WERI-Rb-1 (cell line): ENCODE measurements around the gene COA5.

Source experiments
- DNase-seq: peaks from one replicate; pipeline ENCODE4 v3.0.0-alpha.2; 2020
- H3K27ac ChIP-seq: fragments of 250-450 bp; sonication (Bioruptor Pico); 2 replicates; pipeline ENCODE4 v1.5.1; 2020; ENCODE audit warnings: mild to moderate bottlenecking, moderate library complexity
- H3K27me3 ChIP-seq: fragments of 250-450 bp; sonication (Bioruptor Pico); 2 replicates; pipeline ENCODE4 v1.5.1; 2021; ENCODE audit warnings: mild to moderate bottlenecking, low read depth, moderate library complexity; ENCODE audit not compliant: insufficient read depth, severe bottlenecking
- H3K36me3 ChIP-seq: fragments of 250-450 bp; sonication (Bioruptor Pico); 2 replicates; pipeline ENCODE4 v1.5.1; 2020; ENCODE audit warnings: mild to moderate bottlenecking, moderate library complexity
- H3K4me3 ChIP-seq: 2 replicates; pipeline ENCODE4 v1.5.1; 2011; ENCODE audit warnings: low read depth, mild to moderate bottlenecking, control low read depth, low read length
- H3K9me3 ChIP-seq: fragments of 250-450 bp; sonication (Bioruptor Pico); 2 replicates; pipeline ENCODE4 v1.5.1; 2021; ENCODE audit warnings: mild to moderate bottlenecking, moderate library complexity; ENCODE audit not compliant: severe bottlenecking
- CTCF ChIP-seq: IDR thresholded peaks from 2 replicates; pipeline ENCODE4 v1.5.1; 2011; ENCODE audit warnings: low read depth, mild to moderate bottlenecking, control low read depth, inconsistent platforms, low read length

COA5 gene

GRCh38 chr2:98571121-98571701 is 37.1 kb downstream of the COA5 start:
- Histone ChIP-seq H3K4me3 (no peak overlapping the region), H3K27me3 (no peaks in the 10 kb centered on the region), H3K9me3 (no peaks in the 10 kb centered on the region), H3K27ac (no peak overlapping the region), H3K36me3 (peaks cover 18% of the 10 kb centered on the region)
- DNase-seq = no peak
- no peak for TF ChIP-seq CTCF

DNA sequence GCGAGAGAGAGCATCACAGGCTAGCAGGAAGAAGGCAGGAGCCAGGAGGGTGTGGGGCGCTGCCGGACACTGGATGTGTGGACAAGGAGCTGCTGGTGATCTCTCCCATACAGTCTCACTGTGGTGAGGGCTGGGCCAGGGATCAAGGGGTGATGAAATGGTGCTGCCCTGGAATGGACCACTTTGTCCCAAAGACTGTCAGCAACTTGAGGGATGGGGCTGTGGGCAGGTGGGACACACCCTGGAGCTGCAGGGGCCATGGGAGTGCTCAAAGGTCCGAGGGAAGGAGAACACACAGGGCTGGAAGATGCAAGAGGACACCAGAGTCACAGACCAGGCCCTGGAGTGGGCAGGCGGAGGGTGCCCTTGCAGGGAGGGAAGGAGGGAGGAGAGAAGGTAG is 38.0 kb downstream of the COA5 start:
- peaks cover 18% of the 10 kb centered on the region for H3K36me3 ChIP-seq
- no peak for TF ChIP-seq CTCF
- no peak for DNase-seq

DNA sequence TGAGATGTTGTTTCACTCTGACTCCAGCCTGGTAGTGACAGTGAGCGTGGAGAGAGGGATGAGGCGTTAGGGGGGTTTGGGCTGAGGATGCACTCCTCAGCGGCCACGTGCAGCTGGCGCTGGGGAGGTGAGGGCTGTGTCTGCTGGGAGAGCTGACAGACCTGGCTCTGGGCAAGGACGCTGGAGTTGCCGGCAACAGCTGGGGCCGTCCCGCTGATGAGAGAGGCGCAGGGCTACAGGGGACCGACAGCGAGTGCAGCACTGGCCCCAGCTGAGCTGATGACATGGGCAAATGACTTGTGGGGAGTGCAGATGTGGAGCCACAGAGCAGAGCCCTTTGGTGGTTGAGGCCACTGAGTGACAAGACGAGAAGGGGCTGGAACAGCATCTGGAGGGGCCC is 38.4 kb downstream of the COA5 start:
- H3K9me3 ChIP-seq = no peaks in the 10 kb centered on the region
- no peak for TF ChIP-seq CTCF
- no peak for DNase-seq
- no peak overlapping the region for H3K4me3 ChIP-seq
- H3K27ac ChIP-seq = no peak overlapping the region
- no peaks in the 10 kb centered on the region for H3K27me3 ChIP-seq
- H3K36me3 ChIP-seq = peaks cover 19% of the 10 kb centered on the region

More for the DNA sequence above, 38.0 kb downstream of the COA5 start:
- H3K27ac ChIP-seq = no peak overlapping the region
- no peaks in the 10 kb centered on the region for H3K27me3 ChIP-seq
- H3K9me3 ChIP-seq = no peaks in the 10 kb centered on the region
- H3K4me3 ChIP-seq = no peak overlapping the region

DNA sequence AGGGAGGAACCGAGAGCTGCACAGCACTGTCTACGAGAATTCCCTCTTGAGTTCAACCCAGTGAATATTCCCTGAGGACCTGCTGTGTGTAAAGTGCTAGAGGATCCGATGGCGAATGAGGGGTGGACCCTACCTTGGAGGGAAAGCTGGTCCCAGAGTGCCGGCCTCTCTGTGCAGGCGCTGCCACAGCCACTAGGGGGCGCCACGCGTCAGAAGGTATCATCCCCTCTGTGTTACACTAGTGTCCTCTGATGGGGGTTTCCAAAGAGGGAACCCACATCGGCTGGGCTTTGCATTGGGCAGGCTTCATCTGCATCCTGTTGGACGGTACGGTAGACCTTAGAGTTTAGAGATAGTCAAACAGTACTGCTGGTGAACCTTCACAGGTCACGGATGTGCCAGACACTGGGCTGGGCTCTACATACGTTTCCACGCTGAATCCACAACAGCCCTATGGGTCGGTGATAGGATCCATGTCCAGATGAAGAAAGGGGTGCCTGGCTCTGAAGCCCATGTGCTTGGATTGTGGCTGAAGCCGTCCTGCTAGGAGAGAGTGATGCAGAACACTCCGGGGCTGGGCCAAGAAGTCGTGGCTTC is 39.0 kb downstream of the COA5 start:
- peak; percentile 94 for TF ChIP-seq CTCF
- Histone ChIP-seq H3K27ac (no peak overlapping the region), H3K36me3 (peaks cover 23% of the 10 kb centered on the region), H3K4me3 (no peak overlapping the region), H3K27me3 (no peaks in the 10 kb centered on the region), H3K9me3 (no peaks in the 10 kb centered on the region)
- DNase-seq = peak; percentile 67

- Histone ChIP-seq H3K36me3 (peaks cover 23% of the 10 kb centered on the region), H3K4me3 (no peak overlapping the region), H3K27me3 (no peaks in the 10 kb centered on the region), H3K27ac (no peak overlapping the region), H3K9me3 (no peaks in the 10 kb centered on the region)
- no peak for TF ChIP-seq CTCF
- no peak for DNase-seq
Measured at GRCh38 chr2:98568161-98568956, 40.0 kb downstream of the COA5 start.
